ENCODE results near the gene ROR2. TPM values are rescaled to one million over a fixed set of nuclear protein-coding genes. Genes with fewer than 3 reads are reported as not detected.

Gene ROR2
- total RNA-seq, 1 donor from 2014 or later = under 0.01 TPM

- DNase-seq = no peak
These were observed 110.0 kb downstream of the ROR2 start for GRCh38 chr9:91839926-91840465.

GRCh38 chr9:91837981-91838731, 111.9 kb downstream of the ROR2 start:
- DNase-seq = no peak

GRCh38 chr9:91836515-91836914, 113.5 kb downstream of the ROR2 start:
- DNase-seq = no peak

- DNase-seq = no peak
These were observed 114.4 kb downstream of the ROR2 start for GRCh38 chr9:91835632-91836031.

- no peak for DNase-seq
These were observed 114.8 kb downstream of the ROR2 start for GRCh38 chr9:91835216-91835615.

GRCh38 chr9:91834740-91835139, 115.3 kb downstream of the ROR2 start:
- no peak for DNase-seq

GRCh38 chr9:91833878-91834255, 116.2 kb downstream of the ROR2 start:
- DNase-seq = no peak

GRCh38 chr9:91833096-91833877, 116.7 kb downstream of the ROR2 start:
- DNase-seq = no peak

GRCh38 chr9:91832322-91832721, 117.7 kb downstream of the ROR2 start:
- DNase-seq = no peak

- no peak for DNase-seq
These were observed 124.2 kb downstream of the ROR2 start for GRCh38 chr9:91825866-91826265.

GRCh38 chr9:91825422-91825821, 124.6 kb downstream of the ROR2 start:
- DNase-seq = no peak

- DNase-seq = no peak
These were observed 125.3 kb downstream of the ROR2 start for GRCh38 chr9:91824601-91825305.

GRCh38 chr9:91824151-91824550, 125.9 kb downstream of the ROR2 start:
- DNase-seq = no peak

GRCh38 chr9:91820949-91821880, 128.8 kb downstream of the ROR2 start:
- no peak for DNase-seq

GRCh38 chr9:91820126-91820750, 129.8 kb downstream of the ROR2 start:
- no peak for DNase-seq

GRCh38 chr9:91818647-91819403, 131.2 kb downstream of the ROR2 start:
- no peak for DNase-seq

GRCh38 chr9:91818225-91818585, 131.8 kb downstream of the ROR2 start:
- no peak for DNase-seq

- DNase-seq = peak; percentile 10
These were observed 132.4 kb downstream of the ROR2 start for GRCh38 chr9:91817493-91818224.

- DNase-seq = no peak
These were observed 132.9 kb downstream of the ROR2 start for GRCh38 chr9:91817106-91817492.

GRCh38 chr9:91816356-91816755, 133.7 kb downstream of the ROR2 start:
- no peak for DNase-seq

Measured in dermis blood vessel endothelial cell (primary cell).